ENCODE data around the gene USHBP1. TPM values are rescaled to one million over a fixed set of nuclear protein-coding genes. Genes with fewer than 3 reads are reported as not detected.

Gene USHBP1
- total and polyA plus RNA-seq, 4 donors: 0.13 to 12.8 (median 2.6) TPM

- DNase-seq: no peak
- intact Hi-C loops (cut with DNase I): no loop called here
- Histone ChIP-seq H3K36me3 (ENCODE audit: control insufficient read depth in 1 of 2, insufficient read depth in 2 of 2, low read length in 1 of 2) (no peaks in the 10 kb centered on the region), H3K27me3 (ENCODE audit: control insufficient read depth in 1 of 2, insufficient read depth in 2 of 2, low read length in 1 of 2) (no peaks in the 10 kb centered on the region), H3K9me3 (ENCODE audit: control insufficient read depth, low read length) (peaks cover 3% of the 10 kb centered on the region), H3K4me1 (ENCODE audit: control insufficient read depth in 1 of 2, insufficient read depth in 2 of 2, low read length in 2 of 2) (no peaks in the 10 kb centered on the region), H3K4me3 (ENCODE audit: low read length in 2 of 2) (no peak overlapping the region), H3K27ac (ENCODE audit: low read depth in 1 of 2, low read length in 2 of 2) (no peak overlapping the region)
- 42 to 49% methylated on average over 1 of the region's 1 CpG for WGBS, 2 donors
- ATAC-seq (ENCODE audit: low FRiP score): no peak
Measured at GRCh38 chr19:17259934-17260333, 4.6 kb downstream of the USHBP1 start.

GRCh38 chr19:17259118-17259780 lies 5.3 kb downstream of the USHBP1 start:
- no peak overlapping the region for H3K4me3 ChIP-seq (ENCODE audit: low read length in 2 of 2)
- H3K27ac ChIP-seq (ENCODE audit: low read depth in 1 of 2, low read length in 2 of 2): no peak overlapping the region
- no peaks in the 10 kb centered on the region for H3K4me1 ChIP-seq (ENCODE audit: control insufficient read depth in 1 of 2, insufficient read depth in 2 of 2, low read length in 2 of 2)
- H3K36me3 ChIP-seq (ENCODE audit: control insufficient read depth in 1 of 2, insufficient read depth in 2 of 2, low read length in 1 of 2): no peaks in the 10 kb centered on the region
- intact Hi-C loops (cut with DNase I): no loop called here
- no peak for ATAC-seq (ENCODE audit: low FRiP score)
- H3K27me3 ChIP-seq (ENCODE audit: control insufficient read depth in 1 of 2, insufficient read depth in 2 of 2, low read length in 1 of 2): no peaks in the 10 kb centered on the region
- H3K9me3 ChIP-seq (ENCODE audit: control insufficient read depth, low read length): peaks cover 3% of the 10 kb centered on the region
- DNase-seq: no peak
- 92 to 95% methylated on average over 9 of the region's 9 CpGs for WGBS, 2 donors

- H3K27me3 ChIP-seq (ENCODE audit: control insufficient read depth in 1 of 2, insufficient read depth in 2 of 2, low read length in 1 of 2): no peaks in the 10 kb centered on the region
- peaks cover 3% of the 10 kb centered on the region for H3K9me3 ChIP-seq (ENCODE audit: control insufficient read depth, low read length)
- DNase-seq: no peak
- no peak for ATAC-seq (ENCODE audit: low FRiP score)
- WGBS, 2 donors: 78 to 85% methylated on average over 3 of the region's 3 CpGs
- H3K4me1 ChIP-seq (ENCODE audit: control insufficient read depth in 1 of 2, insufficient read depth in 2 of 2, low read length in 2 of 2): no peaks in the 10 kb centered on the region
- H3K4me3 ChIP-seq (ENCODE audit: low read length in 2 of 2): no peak overlapping the region
- intact Hi-C loops (cut with DNase I): no loop called here
- H3K27ac ChIP-seq (ENCODE audit: low read depth in 1 of 2, low read length in 2 of 2): no peak overlapping the region
- no peaks in the 10 kb centered on the region for H3K36me3 ChIP-seq (ENCODE audit: control insufficient read depth in 1 of 2, insufficient read depth in 2 of 2, low read length in 1 of 2)
Measured at GRCh38 chr19:17256130-17256529, 8.4 kb downstream of the USHBP1 start.

GRCh38 chr19:17255150-17255621 lies 9.4 kb downstream of the USHBP1 start:
- ATAC-seq (ENCODE audit: low FRiP score): no peak
- Histone ChIP-seq H3K36me3 (ENCODE audit: control insufficient read depth in 1 of 2, insufficient read depth in 2 of 2, low read length in 1 of 2) (no peaks in the 10 kb centered on the region), H3K27me3 (ENCODE audit: control insufficient read depth in 1 of 2, insufficient read depth in 2 of 2, low read length in 1 of 2) (no peaks in the 10 kb centered on the region), H3K4me3 (ENCODE audit: low read length in 2 of 2) (no peak overlapping the region), H3K9me3 (ENCODE audit: control insufficient read depth, low read length) (peaks cover 3% of the 10 kb centered on the region), H3K27ac (ENCODE audit: low read depth in 1 of 2, low read length in 2 of 2) (no peak overlapping the region), H3K4me1 (ENCODE audit: control insufficient read depth in 1 of 2, insufficient read depth in 2 of 2, low read length in 2 of 2) (no peaks in the 10 kb centered on the region)
- DNase-seq: no peak
- 59 to 63% methylated on average over 18 of the region's 18 CpGs for WGBS, 2 donors
- intact Hi-C loops (cut with DNase I): no loop called here

GRCh38 chr19:17254636-17255035 lies 9.9 kb downstream of the USHBP1 start:
- 84% methylated on average over 10 of the region's 10 CpGs for WGBS, 2 donors
- DNase-seq: no peak
- Histone ChIP-seq H3K27ac (ENCODE audit: low read depth in 1 of 2, low read length in 2 of 2) (no peak overlapping the region), H3K9me3 (ENCODE audit: control insufficient read depth, low read length) (peaks cover 3% of the 10 kb centered on the region), H3K36me3 (ENCODE audit: control insufficient read depth in 1 of 2, insufficient read depth in 2 of 2, low read length in 1 of 2) (no peaks in the 10 kb centered on the region), H3K4me3 (ENCODE audit: low read length in 2 of 2) (no peak overlapping the region), H3K4me1 (ENCODE audit: control insufficient read depth in 1 of 2, insufficient read depth in 2 of 2, low read length in 2 of 2) (no peaks in the 10 kb centered on the region), H3K27me3 (ENCODE audit: control insufficient read depth in 1 of 2, insufficient read depth in 2 of 2, low read length in 1 of 2) (no peaks in the 10 kb centered on the region)
- intact Hi-C loops (cut with DNase I): no loop called here
- ATAC-seq (ENCODE audit: low FRiP score): no peak

GRCh38 chr19:17249887-17250548 lies 14.5 kb downstream of the USHBP1 start:
- Histone ChIP-seq H3K9me3 (ENCODE audit: control insufficient read depth, low read length) (no peaks in the 10 kb centered on the region), H3K4me1 (ENCODE audit: control insufficient read depth in 1 of 2, insufficient read depth in 2 of 2, low read length in 2 of 2) (no peaks in the 10 kb centered on the region), H3K27me3 (ENCODE audit: control insufficient read depth in 1 of 2, insufficient read depth in 2 of 2, low read length in 1 of 2) (no peaks in the 10 kb centered on the region), H3K4me3 (ENCODE audit: low read length in 2 of 2) (no peak overlapping the region), H3K36me3 (ENCODE audit: control insufficient read depth in 1 of 2, insufficient read depth in 2 of 2, low read length in 1 of 2) (no peaks in the 10 kb centered on the region), H3K27ac (ENCODE audit: low read depth in 1 of 2, low read length in 2 of 2) (no peak overlapping the region)
- DNase-seq (no peak), ATAC-seq (ENCODE audit: low FRiP score) (no peak)
- 88 to 91% methylated on average over 15 of the region's 15 CpGs for WGBS, 2 donors
- intact Hi-C loops (cut with DNase I): no loop called here

- DNase-seq: no peak
- Histone ChIP-seq H3K36me3 (ENCODE audit: control insufficient read depth in 1 of 2, insufficient read depth in 2 of 2, low read length in 1 of 2) (no peaks in the 10 kb centered on the region), H3K4me3 (ENCODE audit: low read length in 2 of 2) (no peak overlapping the region), H3K4me1 (ENCODE audit: control insufficient read depth in 1 of 2, insufficient read depth in 2 of 2, low read length in 2 of 2) (no peaks in the 10 kb centered on the region), H3K27me3 (ENCODE audit: control insufficient read depth in 1 of 2, insufficient read depth in 2 of 2, low read length in 1 of 2) (no peaks in the 10 kb centered on the region), H3K9me3 (ENCODE audit: control insufficient read depth, low read length) (no peaks in the 10 kb centered on the region), H3K27ac (ENCODE audit: low read depth in 1 of 2, low read length in 2 of 2) (no peak overlapping the region)
- intact Hi-C loops (cut with DNase I): no loop called here
- no peak for ATAC-seq (ENCODE audit: low FRiP score)
- WGBS, 2 donors: 79% methylated on average over 20 to 21 of the region's 21 CpGs
Measured at GRCh38 chr19:17248011-17248776, 16.4 kb downstream of the USHBP1 start.

DNA sequence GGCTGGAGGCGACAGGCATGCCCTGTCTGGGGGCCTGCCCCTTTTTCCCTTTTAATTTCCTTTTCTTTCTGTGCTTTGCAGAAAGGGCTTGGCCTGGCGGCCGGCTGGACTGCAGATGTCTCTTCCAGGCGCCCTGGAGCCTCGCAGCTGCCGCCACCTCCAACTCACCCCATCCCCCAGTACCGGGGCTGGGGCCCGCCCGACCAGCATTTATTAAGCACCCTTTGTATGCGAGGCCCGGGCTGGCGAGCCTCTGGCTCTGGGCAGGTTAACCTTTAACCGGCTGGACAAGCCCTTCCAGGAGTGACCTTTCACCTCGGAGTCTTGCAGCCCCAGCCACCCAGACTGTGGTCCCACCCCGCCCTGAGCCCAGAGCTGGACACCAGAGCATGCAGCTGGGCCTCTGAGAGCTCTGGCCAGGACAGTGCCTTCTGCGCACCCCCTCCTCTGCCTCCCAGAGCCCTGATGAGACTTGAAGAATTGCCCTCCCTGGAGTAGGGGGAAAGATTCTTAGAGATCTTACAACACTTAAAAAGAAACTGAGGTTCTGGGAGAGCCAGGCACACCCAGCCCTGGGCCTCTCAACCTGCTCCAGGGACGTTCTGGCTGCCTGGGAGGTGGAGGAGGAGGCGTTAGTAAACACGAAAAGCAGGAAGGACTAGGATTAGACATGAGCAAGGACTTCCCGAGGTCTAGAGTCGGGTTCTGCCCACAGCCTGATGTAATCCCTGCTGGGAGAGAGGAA lies 17.7 kb downstream of the USHBP1 start:
- DNase-seq (no peak), ATAC-seq (ENCODE audit: low FRiP score) (peak; percentile 26)

More for the DNA sequence above, 17.7 kb downstream of the USHBP1 start:
- H3K4me3 ChIP-seq (ENCODE audit: low read length in 2 of 2): no peak overlapping the region
- WGBS, 2 donors: 23 to 28% methylated on average over 19 to 21 of the region's 21 CpGs
- H3K27ac ChIP-seq (ENCODE audit: low read depth in 1 of 2, low read length in 2 of 2): no peak overlapping the region
- no peaks in the 10 kb centered on the region for H3K36me3 ChIP-seq (ENCODE audit: control insufficient read depth in 1 of 2, insufficient read depth in 2 of 2, low read length in 1 of 2)
- H3K27me3 ChIP-seq (ENCODE audit: control insufficient read depth in 1 of 2, insufficient read depth in 2 of 2, low read length in 1 of 2): no peaks in the 10 kb centered on the region
- intact Hi-C loops (cut with DNase I): no loop called here
- H3K9me3 ChIP-seq (ENCODE audit: control insufficient read depth, low read length): no peaks in the 10 kb centered on the region
- no peaks in the 10 kb centered on the region for H3K4me1 ChIP-seq (ENCODE audit: control insufficient read depth in 1 of 2, insufficient read depth in 2 of 2, low read length in 2 of 2)
